Bronchial epithelial cell (primary cell): Measurements from ENCODE around the gene XRCC2. TPM values are rescaled to one million over a fixed set of nuclear protein-coding genes. Genes with fewer than 3 reads are reported as not detected.

Source experiments
- DNase-seq: peaks from one replicate; pipeline ENCODE4 v3.0.0-alpha.2; 2010; ENCODE audit warnings: low read depth
- FAIRE-seq: peaks from 2 replicates; lab custom pipeline; 2011; peaks lifted over from hg19 to GRCh38; lab: Jason Lieb, UNC
- H3K27me3 ChIP-seq: 2 replicates; pipeline ENCODE4 v1.5.1; 2011; ENCODE audit warnings: low read length; ENCODE audit not compliant: control insufficient read depth, insufficient read depth
- H3K36me3 ChIP-seq: 2 replicates; pipeline ENCODE4 v1.5.1; 2011; ENCODE audit warnings: low read length; ENCODE audit not compliant: control insufficient read depth, insufficient read depth
- H3K4me3 ChIP-seq: 2 replicates; pipeline ENCODE4 v1.5.1; 2011; ENCODE audit warnings: mild to moderate bottlenecking, low read depth, low read length, control low read depth
- CTCF ChIP-seq: IDR thresholded peaks from 2 replicates; pipeline ENCODE4 v1.5.1; 2011; ENCODE audit warnings: mild to moderate bottlenecking, moderate library complexity, low read length, control low read depth, inconsistent platforms; ENCODE audit not compliant: insufficient read depth, severe bottlenecking
- total RNA-seq: library from RNA; depleted of rRNA; stranded (reverse); fragments of >200 nt; gene quantifications from 2 replicates; pipeline ENCODE4 v1.2.1, GENCODE V29; 2014

The XRCC2 gene
- total RNA-seq, 1 donor from 2014 or later: 0.26 TPM

DNA sequence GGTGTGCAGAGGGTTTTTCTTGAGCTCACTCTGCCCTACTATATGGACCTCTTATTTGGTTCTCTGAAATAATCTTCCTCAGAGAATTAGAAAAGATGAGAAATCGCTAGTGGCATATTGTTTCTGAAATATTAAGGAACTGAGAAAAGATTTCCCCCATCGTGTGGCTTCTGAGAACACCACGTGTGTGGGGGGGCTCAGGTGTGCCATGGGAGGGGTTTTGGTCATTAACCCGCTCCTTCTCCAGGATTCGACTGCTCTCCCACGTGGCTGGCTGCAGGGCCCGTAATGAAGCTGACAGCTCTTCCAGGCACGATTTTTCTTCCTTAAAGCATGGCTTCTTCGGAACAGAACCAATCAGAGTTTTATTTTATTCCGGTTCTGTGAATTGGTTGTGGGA lies 67.7 kb downstream of the XRCC2 start:
- DNase-seq (no peak), FAIRE-seq (no peak)
- Histone ChIP-seq H3K36me3 (no peaks in the 10 kb centered on the region), H3K27me3 (no peaks in the 10 kb centered on the region), H3K4me3 (no peak overlapping the region)
- no peak for TF ChIP-seq CTCF

- FAIRE-seq: no peak
- no peaks in the 10 kb centered on the region for H3K36me3 ChIP-seq
- H3K4me3 ChIP-seq: no peak overlapping the region
- H3K27me3 ChIP-seq: no peaks in the 10 kb centered on the region
- no peak for TF ChIP-seq CTCF
- no peak for DNase-seq
These were observed 68.9 kb downstream of the XRCC2 start for GRCh38 chr7:152607007-152607406.

GRCh38 chr7:152602962-152603361 lies 73.0 kb downstream of the XRCC2 start:
- DNase-seq: no peak
- no peak for FAIRE-seq
- no peaks in the 10 kb centered on the region for H3K27me3 ChIP-seq
- H3K36me3 ChIP-seq: no peaks in the 10 kb centered on the region
- H3K4me3 ChIP-seq: no peak overlapping the region
- no peak for TF ChIP-seq CTCF

GRCh38 chr7:152601305-152601798 lies 74.6 kb downstream of the XRCC2 start:
- Histone ChIP-seq H3K4me3 (no peak overlapping the region), H3K27me3 (no peaks in the 10 kb centered on the region), H3K36me3 (no peaks in the 10 kb centered on the region)
- no peak for DNase-seq
- no peak for FAIRE-seq
- TF ChIP-seq CTCF: no peak

DNA sequence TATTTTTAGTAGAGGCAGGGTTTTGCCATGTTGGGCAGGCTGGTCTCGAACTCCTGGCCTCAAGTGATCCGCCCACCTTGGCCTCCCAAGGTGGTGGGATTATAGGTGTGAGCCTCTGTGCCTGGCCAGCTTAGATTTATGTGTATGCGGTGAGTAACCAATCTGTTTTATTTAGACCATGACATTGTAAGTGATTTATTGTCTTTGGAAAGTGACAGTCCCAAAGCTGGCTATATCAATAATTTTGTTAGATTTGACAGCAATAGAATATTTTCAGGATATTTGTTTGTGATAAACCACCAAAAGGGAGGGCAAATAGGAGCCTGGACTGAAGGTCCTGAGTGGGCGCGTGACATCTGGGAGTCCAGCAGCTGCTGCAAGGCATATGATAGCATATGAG lies 75.7 kb downstream of the XRCC2 start:
- no peak for TF ChIP-seq CTCF
- DNase-seq (no peak), FAIRE-seq (no peak)
- no peak overlapping the region for H3K4me3 ChIP-seq
- no peaks in the 10 kb centered on the region for H3K36me3 ChIP-seq
- H3K27me3 ChIP-seq: no peaks in the 10 kb centered on the region

DNA sequence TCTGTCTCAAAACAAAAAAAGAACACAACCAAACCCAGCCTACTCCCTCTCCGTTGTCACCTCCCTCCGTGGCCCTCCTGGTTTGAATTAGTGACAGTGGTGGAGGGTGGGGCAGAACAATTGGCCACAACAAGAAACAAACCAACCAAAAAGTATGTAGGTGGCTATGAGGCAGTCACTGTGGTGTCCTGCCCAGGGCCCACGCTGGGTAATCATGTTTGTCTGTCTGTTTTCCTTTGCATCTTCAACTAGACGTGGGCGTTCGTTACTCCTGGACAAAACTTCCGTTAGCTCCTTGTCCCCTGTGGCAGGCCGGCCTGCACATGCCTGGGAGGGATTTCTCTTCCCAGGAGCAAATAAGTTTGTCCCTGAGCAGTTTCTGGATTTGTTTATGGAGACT lies 78.4 kb downstream of the XRCC2 start:
- FAIRE-seq (no peak), DNase-seq (no peak)
- Histone ChIP-seq H3K27me3 (no peaks in the 10 kb centered on the region), H3K4me3 (no peak overlapping the region), H3K36me3 (no peaks in the 10 kb centered on the region)
- no peak for TF ChIP-seq CTCF
